Measurements from ENCODE around the gene GPR152. TPM values are rescaled to one million over a fixed set of nuclear protein-coding genes. Genes with fewer than 3 reads are reported as not detected.
A peak's percentile ranks its signal among the peaks of the same experiment; 100 is the strongest.

The GPR152 gene
- total RNA-seq, 1 experiment from 2014 or later = not detected

GRCh38 chr11:67483831-67484665 is 31.5 kb upstream of the GPR152 start:
- intact Hi-C loops (cut with micrococcal nuclease) = no loop called here
- H3K4me3 ChIP-seq (replicated peaks in 1 of 2; ENCODE audit: low read depth in 1 of 2, low read length in 2 of 2) = peak overlapping the region; percentile 51 to 61; a peak in 3 of 4 replicates
- POLR2A ChIA-PET = no interaction called here
- H3K36me3 ChIP-seq (ENCODE audit: control insufficient read depth in 1 of 2, insufficient read depth in 2 of 2, low read length in 2 of 2) = no peaks in the 10 kb centered on the region
- peaks cover 7 to 28% of the 10 kb centered on the region in 2 experiments; a peak in 3 of 4 replicates for H3K4me1 ChIP-seq (ENCODE audit: control insufficient read depth in 1 of 2, insufficient read depth in 2 of 2, low read length in 2 of 2)
- RAD21 ChIA-PET (ENCODE audit: low non-redundant PET in 1 of 2, low total read pairs in 2 of 2, uncharacterized antibody in 2 of 2, unreplicated experiment in 2 of 2) = no interaction called here
- no peaks in the 10 kb centered on the region for H4K20me1 ChIP-seq (ENCODE audit: insufficient read depth)
- ATAC-seq (no peak), DNase-seq (ENCODE audit: low read depth, low spot score) (no peak)
- no peaks in the 10 kb centered on the region for H3K27me3 ChIP-seq (ENCODE audit: insufficient read depth, low read length)
- H3K27ac ChIP-seq (ENCODE audit: low read depth, low read length) = no peak overlapping the region; the same call in 1 of the 2 replicates
- BruUV-seq (replicated peaks) = no TSS peak
- peaks cover 7% of the 10 kb centered on the region; the same call in 1 of the 2 replicates for H3K79me2 ChIP-seq (ENCODE audit: insufficient read depth, low read length)
- TF ChIP-seq ATF3 (IDR thresholded peaks at IDR 0.05) = no peak
- no peak for TF ChIP-seq RAD21 (IDR thresholded peaks at IDR 0.05; ENCODE audit: low read depth)
- H3K9ac ChIP-seq (ENCODE audit: low read length) = no peak overlapping the region
- H3K9me2 ChIP-seq (ENCODE audit: insufficient read depth) = no peaks in the 10 kb centered on the region
- CTCF ChIA-PET = no interaction called here
- H2AFZ ChIP-seq (ENCODE audit: low read depth, low read length, poor library complexity, severe bottlenecking) = no peak overlapping the region
- H3K4me2 ChIP-seq (ENCODE audit: low read length) = peak overlapping the region; percentile 83
- no peaks in the 10 kb centered on the region for H3K9me3 ChIP-seq (ENCODE audit: control insufficient read depth in 1 of 2, insufficient read depth in 1 of 2, low read depth in 1 of 2, low read length in 2 of 2)

GRCh38 chr11:67482827-67483798 is 30.6 kb upstream of the GPR152 start, which contains the start of gene AIP:
Gene AIP (plus strand): TSS chr11:67483026. CDS start chr11:67483159, 133 bp downstream.
- Histone ChIP-seq H3K36me3 (ENCODE audit: control insufficient read depth in 1 of 2, insufficient read depth in 2 of 2, low read length in 2 of 2) (no peaks in the 10 kb centered on the region), H2AFZ (ENCODE audit: low read depth, low read length, poor library complexity, severe bottlenecking) (peak within 1 kb of the TSS; percentile 95), H3K27me3 (ENCODE audit: insufficient read depth, low read length) (no peaks in the 10 kb centered on the region), H3K27ac (ENCODE audit: low read depth, low read length) (peak within 1 kb of the TSS; percentile 46; the same call in 1 of the 2 replicates), H3K9me3 (ENCODE audit: control insufficient read depth in 1 of 2, insufficient read depth in 1 of 2, low read depth in 1 of 2, low read length in 2 of 2) (no peaks in the 10 kb centered on the region), H3K9me2 (ENCODE audit: insufficient read depth) (no peaks in the 10 kb centered on the region), H3K4me2 (ENCODE audit: low read length) (peak within 1 kb of the TSS; percentile 83), H3K4me1 (ENCODE audit: control insufficient read depth in 1 of 2, insufficient read depth in 2 of 2, low read length in 2 of 2) (peaks cover 7 to 28% of the 10 kb centered on the region in 2 experiments; a peak in 3 of 4 replicates), H3K9ac (ENCODE audit: low read length) (peak within 1 kb of the TSS; percentile 56), H4K20me1 (ENCODE audit: insufficient read depth) (no peaks in the 10 kb centered on the region), H3K4me3 (replicated peaks in 1 of 2; ENCODE audit: low read depth in 1 of 2, low read length in 2 of 2) (peak within 1 kb of the TSS; percentile 51 to 61), H3K79me2 (ENCODE audit: insufficient read depth, low read length) (peaks cover 7% of the 10 kb centered on the region; the same call in 1 of the 2 replicates)
- POLR2A ChIA-PET = interaction anchor here (1.0 kb wide), 1 partner anchor 14 kb away, joined by 9 read pairs; the partner anchor contains the start of gene TMEM134
- BruUV-seq (replicated peaks) = TSS peak; percentile 82
- ATAC-seq = peak; percentile 98
- CTCF ChIA-PET = interaction anchor here (1.0 kb wide), 1 partner anchor 81 kb away, joined by 4 read pairs; the partner anchor contains the start of gene PPP1CA
- RAD21 ChIA-PET (ENCODE audit: low non-redundant PET in 1 of 2, low total read pairs in 2 of 2, uncharacterized antibody in 2 of 2, unreplicated experiment in 2 of 2) = interaction anchor here in 1 of 2 experiments (1.1 kb wide), 1 partner anchor 81 kb away, joined by 4 read pairs; the partner anchor contains the start of gene PPP1CA
- intact Hi-C loops (cut with micrococcal nuclease) = no loop called here
- DNase-seq (ENCODE audit: low read depth, low spot score) = peak; percentile 96
- TF ChIP-seq RAD21 (IDR thresholded peaks at IDR 0.05; ENCODE audit: low read depth) = no peak
- no peak for TF ChIP-seq ZFX (IDR thresholded peaks at IDR 0.05)
- peak; percentile 62; the same call in 1 of the 2 replicates for TF ChIP-seq POLR2AphosphoS5 (IDR thresholded peaks at IDR 0.05; ENCODE audit: low read depth, low read length)
- no peak for TF ChIP-seq EGR1 (IDR thresholded peaks at IDR 0.05; ENCODE audit: low read depth)
- TF ChIP-seq MAX (IDR thresholded peaks at IDR 0.05) = peak; percentile 100
- TF ChIP-seq SRF (IDR thresholded peaks at IDR 0.05; ENCODE audit: low read depth) = no peak
- peak; percentile 77 for TF ChIP-seq SP1 (IDR thresholded peaks at IDR 0.05; ENCODE audit: low read depth)
- TF ChIP-seq ATF3 (IDR thresholded peaks at IDR 0.05) = no peak
- no peak for TF ChIP-seq ZNF274 (IDR thresholded peaks at IDR 0.05; ENCODE audit: low read depth, low read length)
- no peak for TF ChIP-seq EZH2phosphoT487 (IDR thresholded peaks at IDR 0.05; ENCODE audit: borderline replicate concordance)
- no peak for TF ChIP-seq ZBTB33 (IDR thresholded peaks at IDR 0.05; ENCODE audit: extremely low read depth, insufficient replicate concordance, low read length)
- TF ChIP-seq FOSL1 (IDR thresholded peaks at IDR 0.05; ENCODE audit: low read depth) = no peak
- no peak for TF ChIP-seq JUND (IDR thresholded peaks at IDR 0.05)
- peak; percentile 100 for TF ChIP-seq CBX3 (IDR thresholded peaks at IDR 0.05; ENCODE audit: low read depth)

All from HCT116 (cell line).